Medulla oblongata (tissue), 1 donor: Measurements from ENCODE around the gene TMEM240.
"Not testable (repeated sequence)": the region's sequence is repeated elsewhere in the genome, so short reads cannot be mapped to it uniquely, and the experiment has no call there.

Source experiments
- DNase-seq: peaks from one replicate; pipeline ENCODE4 v3.0.0-alpha.2; 2015; ENCODE audit errors: extremely low spot score

The TMEM240 gene

GRCh38 chr1:1557688-1558087 lies 17.3 kb upstream of the TMEM240 start:
- DNase-seq: not testable (repeated sequence)

- DNase-seq: not testable (repeated sequence)
These were observed 16.5 kb upstream of the TMEM240 start for GRCh38 chr1:1556961-1557360.

GRCh38 chr1:1556505-1556904 lies 16.1 kb upstream of the TMEM240 start:
- DNase-seq: no peak

GRCh38 chr1:1554926-1555915 lies 14.8 kb upstream of the TMEM240 start:
- no peak for DNase-seq

GRCh38 chr1:1554550-1554925 lies 14.1 kb upstream of the TMEM240 start:
- no peak for DNase-seq

GRCh38 chr1:1553821-1554494 lies 13.5 kb upstream of the TMEM240 start:
- no peak for DNase-seq

- DNase-seq: no peak
These were observed 11.8 kb upstream of the TMEM240 start for GRCh38 chr1:1552263-1552639.

- no peak for DNase-seq
These were observed 11.3 kb upstream of the TMEM240 start for GRCh38 chr1:1551524-1552262.

GRCh38 chr1:1550591-1551432 lies 10.4 kb upstream of the TMEM240 start:
- peak; percentile 41 for DNase-seq

GRCh38 chr1:1550087-1550486 lies 9.7 kb upstream of the TMEM240 start:
- no peak for DNase-seq

- DNase-seq: no peak
These were observed 8.2 kb upstream of the TMEM240 start for GRCh38 chr1:1548591-1548990.

- DNase-seq: no peak
These were observed 7.1 kb upstream of the TMEM240 start for GRCh38 chr1:1547476-1547875.

- no peak for DNase-seq
These were observed 6.6 kb upstream of the TMEM240 start for GRCh38 chr1:1547011-1547410.

- no peak for DNase-seq
These were observed 5.7 kb upstream of the TMEM240 start for GRCh38 chr1:1545946-1546737.

GRCh38 chr1:1544544-1544943 lies 4.1 kb upstream of the TMEM240 start:
- DNase-seq: no peak

GRCh38 chr1:1543706-1544099 lies 3.3 kb upstream of the TMEM240 start:
- no peak for DNase-seq

- no peak for DNase-seq
These were observed 2.6 kb upstream of the TMEM240 start for GRCh38 chr1:1542766-1543705.

- DNase-seq: no peak
These were observed 1.7 kb upstream of the TMEM240 start for GRCh38 chr1:1541956-1542765.
